Neuronal stem cell (in vitro differentiated cells): ENCODE data around the gene MACIR.

Experiments used
- DNase-seq: peaks from one replicate; pipeline ENCODE4 v3.0.0-alpha.2; 2013; ENCODE audit warnings: low spot score
- H2AFZ ChIP-seq: one replicate; pipeline ENCODE4 v1.6.1; 2013; ENCODE audit warnings: mild to moderate bottlenecking, low read length, inconsistent platforms
- H2AK5ac ChIP-seq: 2 replicates; pipeline ENCODE4 v1.6.1; 2013; ENCODE audit warnings: low read depth, mild to moderate bottlenecking, inconsistent platforms, low read length, moderate library complexity, mixed read lengths
- H2BK120ac ChIP-seq: 2 replicates; pipeline ENCODE4 v1.6.1; 2013; ENCODE audit warnings: low read depth, mild to moderate bottlenecking, inconsistent platforms, low read length, moderate library complexity, mixed read lengths
- H2BK12ac ChIP-seq: one replicate; pipeline ENCODE4 v1.6.1; 2013; ENCODE audit warnings: low read length, inconsistent platforms
- H2BK15ac ChIP-seq: 2 replicates; pipeline ENCODE4 v1.6.1; 2013; ENCODE audit warnings: mild to moderate bottlenecking, low read length, inconsistent platforms, mixed read lengths
- H2BK5ac ChIP-seq: one replicate; pipeline ENCODE4 v1.6.1; 2013; ENCODE audit warnings: inconsistent platforms, mild to moderate bottlenecking, low read length, moderate library complexity
- H3K14ac ChIP-seq: one replicate; pipeline ENCODE4 v1.6.1; 2013; ENCODE audit warnings: low read length, inconsistent platforms
- H3K18ac ChIP-seq: 2 replicates; pipeline ENCODE4 v1.6.1; 2013; ENCODE audit warnings: low read length, inconsistent platforms
- H3K23ac ChIP-seq: 2 replicates; pipeline ENCODE4 v1.6.1; 2013; ENCODE audit warnings: low read depth, mild to moderate bottlenecking, mixed read lengths, low read length, inconsistent platforms; ENCODE audit not compliant: poor library complexity
- H3K27ac ChIP-seq: replicated peaks from 3 replicates; pipeline ENCODE4 v1.5.1; 2013; ENCODE audit warnings: low read length, inconsistent platforms
- H3K27me3 ChIP-seq, 3 experiments: 2 replicates each; pipeline ENCODE4 v1.6.1; 2013; ENCODE audit warnings: low read length in 3 of 3, mild to moderate bottlenecking in 2 of 3, inconsistent platforms in 1 of 3, low read depth in 1 of 3, mixed read lengths in 1 of 3, moderate library complexity in 1 of 3; ENCODE audit not compliant: control insufficient read depth in 3 of 3, insufficient read depth in 3 of 3
- H3K36me3 ChIP-seq, 2 donors: replicated peaks in 1 of 2; 2 replicates each; pipeline ENCODE4 v1.6.1; 2013; ENCODE audit warnings: low read length in 2 of 2; ENCODE audit not compliant: control insufficient read depth in 2 of 2, insufficient read depth in 2 of 2
- H3K4ac ChIP-seq: 2 replicates; pipeline ENCODE4 v1.6.1; 2013; ENCODE audit warnings: inconsistent platforms, mild to moderate bottlenecking, low read length, moderate library complexity
- H3K4me1 ChIP-seq, 2 donors: 1 replicate in 1 of 2; 2 replicates in 1 of 2; pipeline ENCODE4 v1.6.1; 2013; ENCODE audit warnings: low read length in 2 of 2, low read depth in 1 of 2; ENCODE audit not compliant: control insufficient read depth in 2 of 2, insufficient read depth in 1 of 2
- H3K4me2 ChIP-seq: one replicate; pipeline ENCODE4 v1.6.1; 2013; ENCODE audit warnings: mild to moderate bottlenecking, low read length, inconsistent platforms; ENCODE audit not compliant: insufficient read depth, poor library complexity, severe bottlenecking
- H3K4me3 ChIP-seq, 2 donors: 2 replicates each; pipeline ENCODE4 v1.5.1; 2013; ENCODE audit warnings: low read length in 2 of 2, mild to moderate bottlenecking in 2 of 2, inconsistent platforms in 1 of 2, moderate library complexity in 1 of 2
- H3K79me1 ChIP-seq: one replicate; pipeline ENCODE4 v1.6.1; 2013; ENCODE audit warnings: low read depth, mild to moderate bottlenecking, inconsistent platforms, low read length, moderate library complexity
- H3K9ac ChIP-seq: one replicate; pipeline ENCODE4 v1.6.1; 2013; ENCODE audit warnings: mild to moderate bottlenecking, low read depth, low read length, inconsistent platforms; ENCODE audit not compliant: poor library complexity
- H3K9me3 ChIP-seq, 2 donors: replicated peaks in 1 of 2; 2 replicates each; pipeline versions ENCODE3 to v1.6.1; 2013; ENCODE audit warnings: low read length in 2 of 2, mild to moderate bottlenecking in 2 of 2, inconsistent platforms in 1 of 2, low read depth in 1 of 2, mixed read lengths in 1 of 2, moderate library complexity in 1 of 2; ENCODE audit not compliant: control insufficient read depth in 2 of 2, insufficient read depth in 1 of 2
- H4K8ac ChIP-seq: one replicate; pipeline ENCODE4 v1.6.1; 2013; ENCODE audit warnings: low read depth, mild to moderate bottlenecking, inconsistent platforms, low read length, moderate library complexity
- H4K91ac ChIP-seq: one replicate; pipeline ENCODE4 v1.6.1; 2013; ENCODE audit warnings: low read length, low read depth, mild to moderate bottlenecking, inconsistent platforms; ENCODE audit not compliant: poor library complexity
- WGBS, 2 donors: extraction: QIAGEN DNeasy Blood & Tissue Kit; methylation state at CpG; one replicate each; pipeline ENCODE4 v1.1.7; 2013; ENCODE audit warnings: missing lambda C conversion rate in 2 of 2, mixed read lengths in 1 of 2; ENCODE audit not compliant: insufficient read length in 2 of 2, insufficient replicate concordance in 1 of 2; ENCODE audit errors: extremely low coverage in 2 of 2; 5-methylcytosine and 5-hydroxymethylcytosine counted together

Gene MACIR

GRCh38 chr5:103307470-103307869 is 48.9 kb downstream of the MACIR start:
- DNase-seq: no peak
- no peaks in the 10 kb centered on the region for H3K79me1 ChIP-seq
- no peak overlapping the region for H3K9ac ChIP-seq
- no peak overlapping the region for H2BK5ac ChIP-seq
- H3K18ac ChIP-seq: no peak overlapping the region
- no peak overlapping the region for H2BK15ac ChIP-seq
- no peak overlapping the region for H3K4me2 ChIP-seq
- no peak overlapping the region for H3K14ac ChIP-seq
- no peak overlapping the region for H3K27ac ChIP-seq
- peaks cover 0 to 2% of the 10 kb centered on the region in 2 donors for H3K4me1 ChIP-seq
- H4K8ac ChIP-seq: no peak overlapping the region
- H2BK120ac ChIP-seq: no peak overlapping the region
- H2AFZ ChIP-seq: peak overlapping the region; percentile 53
- H4K91ac ChIP-seq: no peak overlapping the region
- no CpG with 5 or more reads among the region's 3 CpGs for WGBS, 2 donors
- H3K4ac ChIP-seq: no peak overlapping the region
- no peak overlapping the region for H3K4me3 ChIP-seq
- no peaks in the 10 kb centered on the region for H3K36me3 ChIP-seq
- no peaks in the 10 kb centered on the region for H3K27me3 ChIP-seq
- H2AK5ac ChIP-seq: no peak overlapping the region
- H3K9me3 ChIP-seq: peaks cover 0 to 2% of the 10 kb centered on the region in 2 donors
- no peak overlapping the region for H3K23ac ChIP-seq
- H2BK12ac ChIP-seq: no peak overlapping the region

GRCh38 chr5:103308774-103309173 is 50.2 kb downstream of the MACIR start:
- Histone ChIP-seq H3K4me1 (peaks cover 0 to 2% of the 10 kb centered on the region in 2 donors), H4K8ac (no peak overlapping the region), H2BK15ac (no peak overlapping the region), H3K23ac (no peak overlapping the region), H3K4me2 (no peak overlapping the region), H3K9ac (no peak overlapping the region), H2AFZ (no peak overlapping the region), H3K4ac (no peak overlapping the region), H3K36me3 (no peaks in the 10 kb centered on the region), H2BK12ac (no peak overlapping the region), H2BK5ac (no peak overlapping the region), H3K79me1 (no peaks in the 10 kb centered on the region), H3K27me3 (no peaks in the 10 kb centered on the region), H3K27ac (no peak overlapping the region), H3K9me3 (peaks cover 0 to 2% of the 10 kb centered on the region in 2 donors), H4K91ac (no peak overlapping the region), H2AK5ac (no peak overlapping the region), H3K18ac (no peak overlapping the region), H3K14ac (no peak overlapping the region), H2BK120ac (no peak overlapping the region), H3K4me3 (no peak overlapping the region)
- DNase-seq: no peak
- no CpG with 5 or more reads among the region's 3 CpGs for WGBS, 2 donors

GRCh38 chr5:103313056-103313455 is 54.5 kb downstream of the MACIR start:
- Histone ChIP-seq H3K14ac (no peak overlapping the region), H2BK15ac (no peak overlapping the region), H4K8ac (no peak overlapping the region), H2BK12ac (no peak overlapping the region), H2BK5ac (no peak overlapping the region), H3K79me1 (no peaks in the 10 kb centered on the region), H3K4me2 (no peak overlapping the region), H3K27me3 (no peaks in the 10 kb centered on the region), H3K36me3 (no peaks in the 10 kb centered on the region), H3K23ac (no peak overlapping the region), H3K4ac (no peak overlapping the region), H3K9me3 (no peaks in the 10 kb centered on the region), H3K4me3 (no peak overlapping the region), H3K9ac (no peak overlapping the region), H2AFZ (no peak overlapping the region), H3K27ac (no peak overlapping the region), H2AK5ac (no peak overlapping the region), H4K91ac (no peak overlapping the region), H2BK120ac (no peak overlapping the region), H3K4me1 (no peaks in the 10 kb centered on the region), H3K18ac (no peak overlapping the region)
- no CpG with 5 or more reads among the region's 3 CpGs for WGBS, 2 donors
- no peak for DNase-seq

- no peaks in the 10 kb centered on the region for H3K9me3 ChIP-seq
- 100% methylated on average over 3 of the region's 3 CpGs; no CpG with 5 or more reads in 1 of the 2 donors for WGBS, 2 donors
Measured at GRCh38 chr5:103315455-103315854, 56.9 kb downstream of the MACIR start.

More at GRCh38 chr5:103315455-103315854, 56.9 kb downstream of the MACIR start:
- Histone ChIP-seq H3K4ac (no peak overlapping the region), H2AFZ (no peak overlapping the region), H3K36me3 (no peaks in the 10 kb centered on the region), H2BK5ac (no peak overlapping the region), H3K14ac (no peak overlapping the region), H3K27ac (no peak overlapping the region), H3K4me2 (no peak overlapping the region), H3K23ac (no peak overlapping the region), H2BK15ac (no peak overlapping the region), H3K79me1 (no peaks in the 10 kb centered on the region), H3K4me3 (no peak overlapping the region), H2BK12ac (no peak overlapping the region), H4K91ac (no peak overlapping the region), H3K18ac (no peak overlapping the region), H4K8ac (no peak overlapping the region), H2BK120ac (no peak overlapping the region), H3K27me3 (no peaks in the 10 kb centered on the region), H2AK5ac (no peak overlapping the region), H3K4me1 (no peaks in the 10 kb centered on the region), H3K9ac (no peak overlapping the region)
- DNase-seq: no peak
